ENCODE results near the gene FIBCD1.
"Not testable (repeated sequence)": the region's sequence is repeated elsewhere in the genome, so short reads cannot be mapped to it uniquely, and the experiment has no call there.

Gene FIBCD1

DNA sequence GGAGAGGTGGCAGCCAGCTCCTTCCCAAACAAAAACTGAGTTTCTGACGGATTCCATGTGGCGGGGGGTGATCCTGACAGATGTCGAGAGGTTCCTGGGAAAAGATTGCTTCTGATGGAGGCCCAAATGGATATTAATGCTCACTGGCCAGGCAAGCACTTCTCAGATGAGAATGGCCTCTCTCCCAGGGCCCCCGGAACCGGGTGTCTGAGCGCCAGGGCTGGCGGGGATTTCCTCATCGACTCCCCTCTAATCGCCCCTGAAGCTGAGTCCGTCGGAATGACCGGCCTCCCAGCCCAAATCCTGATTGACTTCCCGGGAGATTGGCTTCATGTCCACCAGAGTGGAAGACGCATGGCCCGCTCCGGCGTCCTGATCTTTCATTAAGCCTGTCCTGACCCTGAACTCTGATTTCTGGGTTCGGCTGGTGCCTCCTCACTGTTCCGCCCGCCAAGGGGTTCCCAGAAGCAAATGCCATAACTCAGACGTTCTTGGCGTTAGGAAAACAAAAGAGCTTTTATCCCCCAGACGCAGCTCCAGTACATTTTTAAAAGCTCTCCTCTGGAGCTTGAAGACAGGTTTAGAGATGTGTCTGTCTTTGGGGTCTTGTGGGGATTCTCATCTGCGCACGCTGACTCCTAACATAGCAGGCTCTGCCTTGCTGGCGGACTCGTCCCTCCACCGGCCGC is 17.6 kb downstream of the FIBCD1 start:
- no peak for DNase-seq

DNA sequence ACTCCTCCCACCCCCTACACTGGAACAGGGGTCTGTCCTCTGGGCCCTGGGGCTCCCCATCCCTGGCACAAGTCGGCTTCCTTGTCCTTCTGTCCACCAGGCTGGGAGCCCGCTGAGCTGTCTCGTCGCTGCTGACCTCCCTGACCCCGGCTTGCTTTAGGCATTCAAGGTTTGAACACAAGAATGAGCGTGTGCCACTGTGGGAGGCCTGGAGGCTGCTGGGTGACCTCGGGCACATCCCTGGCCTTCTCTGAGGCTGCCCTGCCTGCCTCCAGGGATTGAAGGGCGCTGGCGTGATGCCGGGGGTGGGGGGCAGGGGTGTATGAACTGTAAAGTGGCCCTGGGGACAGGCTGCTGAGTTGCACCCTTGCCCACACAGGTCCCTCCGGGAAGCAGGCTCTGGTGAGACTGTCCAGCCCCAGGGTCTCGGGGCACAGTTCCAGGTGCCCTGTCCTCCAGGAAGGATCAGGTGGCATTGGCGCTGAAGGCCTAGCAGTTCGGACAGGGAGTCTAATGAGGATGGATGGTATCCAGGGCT is 18.2 kb downstream of the FIBCD1 start:
- DNase-seq, result no peak

DNA sequence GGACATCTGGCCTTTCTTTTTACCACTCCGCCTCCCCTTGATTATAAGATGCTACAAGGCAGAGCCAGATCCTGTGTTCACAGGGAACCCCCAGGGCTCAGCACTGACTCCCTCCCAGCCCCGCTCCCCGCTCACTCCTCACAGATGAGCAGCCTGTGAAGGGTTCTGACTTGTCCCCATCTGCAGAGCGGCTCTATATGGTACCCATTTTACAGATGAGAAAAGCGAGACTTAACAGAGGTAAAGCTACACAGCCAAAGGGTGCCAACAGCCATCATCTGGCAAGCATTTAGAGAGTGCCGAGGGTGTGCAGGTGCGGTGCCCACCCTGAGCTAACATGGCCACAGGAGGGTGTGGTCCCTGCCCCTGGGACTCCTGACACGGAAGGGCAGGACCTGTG is 18.8 kb downstream of the FIBCD1 start:
- no peak for DNase-seq

DNA sequence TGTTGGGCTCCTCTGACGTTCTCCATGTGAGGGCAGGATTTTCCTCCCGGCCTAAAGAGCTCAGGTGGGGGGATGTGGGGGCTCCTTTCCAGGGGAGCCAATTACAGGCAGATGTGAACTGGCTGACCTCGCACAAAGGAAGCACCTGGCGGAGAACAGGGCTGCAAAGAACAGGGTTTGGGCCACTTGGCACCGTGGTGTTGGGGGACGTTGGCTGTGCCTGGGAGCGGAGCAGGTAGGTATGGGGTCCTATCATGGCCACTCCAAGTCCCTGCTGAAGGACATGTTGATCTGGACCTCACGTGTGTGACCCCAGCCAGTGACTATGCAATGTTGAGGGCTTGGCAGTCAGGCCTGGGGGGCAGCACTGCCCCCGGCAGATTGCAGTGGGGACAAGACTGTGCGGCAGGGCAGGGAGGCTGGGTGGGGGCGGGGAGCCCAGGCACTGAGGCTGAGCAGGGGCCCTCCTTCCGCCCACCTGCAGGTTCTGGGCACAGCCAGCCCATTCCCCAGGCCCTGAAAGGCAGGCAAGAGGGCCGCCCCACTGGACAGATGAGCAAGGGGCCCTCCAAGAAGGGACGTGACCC is 19.4 kb downstream of the FIBCD1 start:
- DNase-seq, result no peak

DNA sequence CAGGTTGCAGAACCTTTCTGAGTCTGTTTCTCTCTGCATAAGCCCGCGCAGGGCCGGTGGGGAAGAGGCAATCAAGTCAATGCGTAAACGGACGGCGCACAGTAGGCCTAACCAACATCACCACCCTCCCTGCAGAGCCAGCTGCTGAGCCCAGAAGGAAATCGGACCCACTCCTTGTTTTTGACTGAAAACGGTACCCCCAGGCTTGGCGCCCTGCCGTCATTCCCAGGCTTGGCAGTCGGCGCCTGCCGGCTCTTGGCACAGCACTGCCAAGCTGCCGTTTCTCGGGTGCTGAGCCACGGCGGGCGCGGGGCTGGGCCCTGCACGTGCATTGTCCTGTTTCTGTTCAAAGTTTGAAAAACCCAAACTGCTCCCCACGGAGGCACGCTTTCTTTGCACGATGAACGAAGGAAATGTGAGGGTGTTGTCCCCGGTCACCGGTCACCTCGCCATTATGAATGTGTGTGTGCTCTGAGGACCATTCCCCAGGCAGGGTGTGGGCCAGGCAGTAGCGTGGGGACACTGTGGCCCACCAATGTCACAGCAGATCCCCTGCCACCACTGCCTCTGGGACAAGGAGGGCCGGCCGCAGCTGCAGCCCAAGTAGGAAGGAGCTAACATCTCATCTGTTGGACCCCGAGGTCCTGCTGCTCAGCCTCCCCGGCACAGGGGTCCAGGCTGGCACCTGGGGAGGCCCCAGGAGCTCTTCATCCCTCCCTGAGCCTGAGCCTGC is 20.1 kb downstream of the FIBCD1 start:
- DNase-seq, result no peak

DNA sequence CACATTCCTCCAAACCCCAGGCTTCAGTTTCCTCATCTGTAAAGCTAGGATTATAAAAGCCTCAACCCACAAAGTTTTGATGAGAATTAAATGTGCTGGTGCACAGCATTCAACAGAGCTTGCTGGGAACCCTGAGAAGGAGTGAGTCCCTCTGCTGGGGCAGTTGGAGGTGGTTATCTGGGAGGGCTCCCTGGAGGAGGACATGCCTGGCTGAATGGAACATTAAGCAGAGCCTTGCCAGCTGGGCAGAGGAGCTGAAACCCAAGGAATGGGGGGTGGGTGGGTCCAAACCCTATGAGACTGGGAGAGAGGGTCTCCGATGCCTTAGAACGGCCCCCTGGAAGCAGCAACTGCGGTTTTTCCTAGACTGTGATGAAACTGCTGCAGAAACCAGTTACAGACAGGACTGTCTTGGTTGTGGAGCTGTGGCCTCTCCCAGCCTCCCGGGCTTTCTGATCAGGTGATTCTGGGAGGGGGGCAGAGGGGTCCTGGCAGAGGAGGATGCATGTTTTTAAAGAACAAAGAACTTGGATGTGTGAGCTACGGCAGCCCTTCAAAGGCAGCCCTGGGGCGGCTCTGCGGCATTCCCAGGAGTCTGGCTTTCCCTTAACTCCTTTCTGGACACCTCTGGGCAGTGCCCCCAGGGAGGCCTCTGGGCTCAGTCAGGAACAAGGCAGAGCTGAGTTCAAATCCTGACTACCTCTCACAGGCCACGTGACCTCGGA is 20.8 kb downstream of the FIBCD1 start:
- no peak for DNase-seq

DNA sequence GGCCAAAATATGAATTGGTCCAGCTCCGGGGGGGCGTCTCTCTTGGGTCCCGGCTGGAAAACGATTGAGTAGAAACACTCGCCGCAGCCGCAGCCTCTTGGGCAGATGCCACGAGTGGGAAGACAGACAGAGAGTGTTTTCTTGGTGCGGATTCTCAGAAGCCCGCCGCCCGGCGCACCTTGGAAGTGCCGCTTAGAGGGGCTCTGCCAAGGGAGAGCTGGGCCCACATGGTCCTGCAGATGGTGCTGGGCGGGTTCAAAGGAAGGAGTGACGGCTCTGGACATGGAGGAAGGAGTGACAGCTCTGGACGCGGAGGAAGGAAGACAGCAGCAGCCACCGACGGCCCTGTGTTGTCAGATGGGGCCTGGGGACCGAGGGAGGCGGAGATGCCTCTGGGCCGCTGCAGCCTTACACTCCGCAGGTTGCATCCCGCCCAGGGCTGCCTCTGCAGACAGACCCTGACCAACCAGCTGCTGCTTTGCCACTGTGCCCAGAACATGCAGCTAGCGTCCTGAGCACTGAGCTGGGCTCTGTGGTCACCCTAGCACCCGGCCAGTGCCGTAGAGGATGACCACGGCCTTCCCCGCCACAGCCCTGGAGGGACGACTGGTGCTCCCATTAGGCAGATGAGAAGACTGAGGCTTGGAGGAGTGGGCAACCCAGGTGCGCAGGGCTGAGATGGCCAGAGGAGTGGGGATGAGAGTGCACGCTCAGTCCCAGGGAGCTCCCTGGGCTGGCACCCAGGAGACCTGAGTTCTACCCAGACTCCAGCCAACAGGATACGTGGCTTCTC is 21.7 kb downstream of the FIBCD1 start:
- DNase-seq, result no peak

DNA sequence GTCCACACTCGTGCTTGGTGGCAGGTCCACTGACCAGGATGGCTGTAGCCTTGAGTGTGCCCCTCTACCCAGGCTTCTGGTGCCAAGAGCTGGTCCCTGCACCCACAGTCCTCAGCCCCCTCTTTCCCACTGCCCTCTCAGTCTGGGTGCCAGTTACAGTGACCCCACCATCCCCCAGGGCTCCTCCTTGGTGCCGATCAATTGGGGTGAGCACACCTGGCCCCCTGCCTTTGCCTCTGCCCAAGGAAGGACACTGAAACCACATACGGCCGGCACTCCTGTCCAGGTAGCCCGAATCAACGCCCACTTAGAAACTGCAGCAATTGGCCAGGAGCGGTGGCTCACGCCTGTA is 24.0 kb downstream of the FIBCD1 start:
- DNase-seq, result no peak

DNA sequence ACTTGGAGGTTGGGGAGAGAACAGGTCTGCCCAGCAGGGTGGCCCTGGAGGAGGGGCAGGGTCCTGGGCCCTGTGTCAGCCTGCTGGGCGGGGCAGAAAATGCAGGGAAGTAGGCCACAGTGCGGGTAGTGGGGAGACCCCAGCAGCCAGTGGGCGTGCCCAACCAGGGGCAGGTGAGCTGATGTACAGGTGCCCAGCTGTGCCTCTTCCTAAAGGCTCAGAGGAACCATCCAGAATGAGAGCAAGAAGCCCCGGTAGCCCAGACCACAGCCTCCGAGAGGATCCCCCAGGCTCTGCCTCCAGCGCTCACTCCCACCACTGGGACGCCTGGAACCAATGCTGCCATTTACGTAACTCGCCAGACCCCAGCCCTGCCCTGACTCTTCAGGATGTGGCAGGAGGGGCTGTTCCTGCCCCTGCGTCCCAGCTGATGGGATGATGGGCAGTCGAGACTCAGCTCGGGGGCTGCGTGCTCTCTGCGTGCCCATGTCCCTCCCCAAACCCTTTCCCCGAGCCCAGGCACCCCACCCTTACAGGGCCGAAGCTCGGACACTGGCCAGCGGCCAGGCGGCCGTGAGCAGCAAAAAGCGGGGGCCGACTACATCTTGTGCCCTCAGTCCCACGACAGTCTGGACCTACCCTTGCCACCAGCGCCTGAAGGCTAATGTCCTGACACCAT is 24.5 kb downstream of the FIBCD1 start:
- no peak for DNase-seq

DNA sequence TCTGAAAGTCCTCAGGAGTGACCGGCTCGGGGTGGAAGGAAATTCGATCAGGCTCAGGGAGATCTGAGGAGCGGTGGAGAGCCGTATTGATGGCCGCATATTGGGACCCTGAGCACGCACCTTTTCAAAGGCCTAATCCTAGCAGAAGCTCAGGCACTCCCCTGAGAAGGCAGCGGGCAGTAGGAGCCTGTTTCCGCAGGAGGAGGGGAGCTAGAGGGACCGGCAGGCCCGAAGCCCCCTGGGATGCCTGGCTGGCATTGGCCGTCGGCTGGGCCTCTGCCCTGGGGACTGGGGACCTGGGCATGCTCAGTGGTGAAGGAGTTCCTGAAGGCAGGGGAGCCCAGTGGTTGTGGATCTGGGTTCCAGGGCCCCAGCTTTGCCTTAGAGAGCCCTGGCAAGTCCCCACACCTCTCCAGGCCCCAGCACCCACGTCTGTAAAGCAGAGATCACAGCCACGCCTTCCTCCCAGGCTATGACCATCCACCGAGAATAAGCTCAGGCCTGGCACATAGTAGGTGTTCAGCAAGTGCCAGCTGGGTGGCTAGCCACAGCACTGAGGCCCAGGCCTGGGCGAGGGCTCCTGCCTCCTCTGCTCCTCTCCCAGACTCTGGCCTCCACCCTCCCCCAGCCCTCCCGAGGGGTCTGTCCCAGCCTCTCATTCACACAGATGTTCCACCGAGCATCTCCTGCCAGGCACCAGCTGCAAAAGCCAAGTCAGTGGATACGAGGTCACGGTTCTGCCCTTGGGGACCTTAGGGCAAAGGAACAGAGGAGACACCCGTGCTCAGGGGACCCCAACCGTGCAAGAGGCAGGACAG is 25.2 kb downstream of the FIBCD1 start:
- DNase-seq, result no peak

DNA sequence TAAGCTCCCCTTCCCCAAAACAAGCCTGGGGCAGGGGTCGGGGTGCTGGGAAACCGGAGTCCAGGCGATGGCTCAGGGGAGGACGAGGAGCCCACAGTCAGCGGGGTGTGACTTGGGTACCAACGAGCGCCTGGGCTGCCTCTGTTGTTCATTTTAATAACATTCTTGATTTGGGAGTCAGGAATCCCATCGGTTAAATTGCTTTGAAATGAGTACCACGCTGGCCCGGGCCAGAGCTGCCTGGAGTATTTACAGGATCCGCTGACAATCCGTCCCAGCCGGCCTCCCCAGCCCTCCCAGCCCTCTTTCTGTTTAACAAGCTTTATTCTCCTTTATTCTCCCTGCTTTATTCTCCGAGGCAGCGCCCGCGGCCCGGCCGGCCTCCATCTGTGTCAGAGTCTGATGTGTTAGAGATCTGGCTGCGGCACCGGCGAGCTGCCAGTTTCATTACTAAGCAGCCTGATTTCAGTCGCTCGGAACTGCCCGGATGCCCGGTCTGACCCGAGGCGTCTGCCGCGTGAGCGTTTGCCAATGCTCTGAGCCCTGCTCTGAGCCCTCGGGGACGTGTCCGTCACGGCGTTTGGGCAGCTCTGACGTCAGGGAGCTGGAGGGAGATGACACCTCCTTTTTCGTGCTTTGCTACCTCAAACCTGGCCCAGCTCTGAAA is 26.0 kb downstream of the FIBCD1 start:
- no peak for DNase-seq

DNA sequence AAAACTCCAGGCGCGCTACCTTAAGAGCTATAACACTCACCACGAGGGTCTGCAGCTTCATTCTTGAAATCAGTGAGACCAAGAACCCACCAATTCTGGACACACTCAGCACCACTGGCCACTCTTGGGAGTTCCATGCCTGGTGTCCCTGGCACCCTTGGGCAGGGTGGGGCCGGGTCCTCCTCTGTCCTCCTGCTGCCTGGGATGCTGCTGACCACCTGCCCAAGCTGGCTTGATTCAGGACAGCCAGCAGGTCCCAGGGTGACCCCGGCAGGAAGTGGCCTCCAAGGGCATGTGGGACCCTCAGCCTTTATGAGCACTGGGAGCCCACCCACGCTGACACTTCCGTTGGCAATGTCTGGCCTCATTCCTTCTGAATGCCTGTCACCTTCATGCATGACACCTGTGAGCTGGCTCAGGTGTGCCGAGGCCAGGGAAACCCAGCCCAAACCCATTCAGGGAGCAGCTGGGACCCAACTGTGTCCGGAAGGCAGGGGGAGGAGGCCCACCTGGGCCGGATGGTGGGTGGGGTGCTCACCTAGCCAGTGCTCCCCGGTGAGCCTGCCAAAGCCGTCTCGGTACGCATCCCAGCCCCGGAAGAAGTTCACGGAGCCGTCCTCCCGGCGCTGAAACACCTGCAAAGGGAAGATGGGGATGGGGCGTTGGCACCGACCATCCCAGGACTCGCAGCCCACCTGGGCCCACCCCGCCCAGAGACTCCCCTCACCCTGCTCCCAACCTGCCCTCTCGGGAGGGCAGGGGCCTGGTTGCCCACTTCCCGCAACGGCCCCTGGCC is 27.6 kb downstream of the FIBCD1 start:
- no peak for DNase-seq

DNA sequence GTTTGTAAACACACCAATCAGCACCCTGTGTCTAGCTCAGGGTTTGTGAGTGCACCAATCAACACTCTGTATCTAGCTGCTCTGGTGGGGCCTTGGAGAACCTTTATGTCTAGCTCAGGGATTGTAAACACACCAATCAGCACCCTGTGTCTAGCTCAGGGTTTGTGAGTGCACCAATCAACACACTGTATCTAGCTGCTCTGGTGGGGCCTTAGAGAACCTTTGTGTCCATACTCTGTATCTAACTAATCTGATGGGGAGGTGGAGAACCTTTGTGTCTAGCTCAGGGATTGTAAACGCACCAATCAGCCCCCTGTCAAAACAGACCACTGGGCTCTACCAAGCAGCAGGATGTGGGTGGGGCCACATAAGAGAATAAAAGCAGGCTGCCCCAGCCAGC is 28.4 kb downstream of the FIBCD1 start:
- DNase-seq, result not testable (repeated sequence)

DNA sequence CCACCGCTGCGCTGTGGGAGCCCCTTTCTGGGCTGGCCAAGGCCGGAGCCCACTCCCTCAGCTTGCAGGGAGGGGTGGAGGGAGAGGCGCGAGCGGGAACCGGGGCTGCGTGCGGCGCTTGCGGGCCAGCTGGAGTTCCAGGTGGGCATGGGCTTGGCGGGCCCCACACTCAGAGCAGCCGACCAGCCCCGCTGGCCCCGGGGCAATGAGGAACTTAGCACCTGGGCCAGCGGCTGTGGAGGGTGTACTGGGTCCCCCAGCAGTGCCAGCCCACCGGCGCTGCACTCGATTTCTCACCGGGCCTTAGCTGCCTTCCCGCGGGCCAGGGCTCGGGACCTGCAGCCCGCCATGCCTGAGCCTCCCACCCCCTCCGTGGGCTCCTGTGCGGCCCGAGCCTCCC is 29.0 kb downstream of the FIBCD1 start:
- DNase-seq, result not testable (repeated sequence)

DNA sequence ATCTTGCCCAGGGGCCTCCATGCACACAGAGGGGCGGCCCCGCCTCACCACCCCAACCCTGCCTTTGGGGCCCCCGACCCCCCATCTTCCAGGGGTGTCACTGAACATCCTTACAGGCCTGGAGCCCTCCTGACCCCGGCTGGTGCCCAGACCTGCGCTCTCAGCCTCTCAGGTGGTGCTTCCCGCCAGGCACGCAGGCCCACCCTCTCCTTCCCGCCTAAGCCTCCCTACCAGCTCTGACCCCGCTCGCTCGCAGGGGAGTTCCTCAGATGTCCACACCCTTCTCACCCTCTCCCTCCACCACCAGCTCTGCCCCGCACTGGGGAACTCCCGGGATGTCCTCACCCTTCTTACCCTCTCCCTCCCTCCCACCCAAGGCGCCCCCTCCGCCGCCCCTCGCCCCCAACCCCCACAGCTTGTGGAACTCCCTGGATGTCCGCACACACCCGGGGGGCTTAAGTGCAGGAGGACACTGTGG is 30.1 kb downstream of the FIBCD1 start:
- no peak for DNase-seq

DNA sequence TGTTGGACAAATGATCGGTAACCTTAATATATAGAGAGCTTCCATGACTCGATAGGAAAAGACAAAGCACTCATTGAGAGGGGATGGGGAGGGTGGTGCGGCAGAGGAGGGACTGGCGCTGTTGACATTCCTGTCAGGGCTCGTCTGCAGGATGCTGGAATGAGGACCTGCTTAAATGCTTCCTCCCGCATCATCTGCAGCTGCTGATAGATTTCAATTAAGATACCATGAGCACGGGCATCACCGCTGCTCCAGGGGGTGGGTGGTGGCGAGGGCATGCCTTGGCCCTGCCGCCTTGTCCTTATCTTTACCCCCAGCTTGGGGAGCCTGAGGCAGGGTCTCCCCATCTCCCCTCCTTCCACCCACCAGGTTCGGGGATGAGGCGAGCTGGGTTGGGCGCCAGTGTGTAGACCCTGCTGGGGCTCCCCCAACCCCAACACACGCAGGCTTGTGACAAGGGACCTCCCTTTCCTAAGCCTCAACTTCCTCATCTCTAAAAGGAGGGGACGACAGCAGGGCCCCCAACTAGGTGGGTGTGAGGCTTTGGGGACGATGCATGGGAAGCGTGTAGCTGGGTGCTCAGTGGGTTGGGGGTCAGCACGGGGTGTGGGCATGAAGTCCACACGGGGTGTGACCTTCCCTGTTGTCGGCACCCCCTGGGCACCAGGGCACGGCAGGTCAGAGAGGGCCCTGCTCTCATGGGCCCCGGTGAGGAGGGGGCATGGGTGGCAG is 30.7 kb downstream of the FIBCD1 start:
- no peak for DNase-seq

DNA sequence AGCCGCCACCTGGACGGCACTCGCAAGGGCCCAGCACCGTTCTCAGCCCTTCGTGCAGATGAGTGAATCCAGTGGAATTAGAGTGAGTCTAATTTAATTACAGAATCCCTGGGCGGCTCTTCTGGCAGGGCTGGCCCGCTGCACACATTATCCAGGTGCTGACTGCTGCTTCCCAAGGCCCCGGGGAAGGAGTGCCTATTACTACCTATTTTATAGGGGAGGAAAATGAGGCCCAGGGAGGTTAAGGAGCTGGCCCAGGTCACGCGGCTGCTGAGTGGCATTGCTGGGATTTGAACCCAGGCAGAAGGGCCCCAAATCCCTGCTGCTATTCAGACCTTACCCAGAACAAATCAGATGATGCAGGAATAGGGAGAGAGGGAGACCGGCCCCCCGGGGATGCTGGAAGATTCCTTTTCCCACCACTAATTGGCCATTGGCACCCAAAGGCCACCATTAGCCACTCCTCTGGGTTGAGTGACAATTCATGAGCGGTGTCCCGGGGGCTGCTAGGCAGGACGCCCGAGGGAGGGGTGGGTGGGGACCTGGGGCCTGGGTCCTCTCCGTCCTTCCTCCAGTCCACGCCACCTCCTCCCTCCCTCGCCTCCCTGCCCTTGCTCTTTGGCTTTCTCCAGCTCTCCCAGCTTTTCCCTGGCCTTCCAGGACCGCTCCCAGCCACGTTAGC is 32.2 kb downstream of the FIBCD1 start:
- no peak for DNase-seq

Measured in activated T-cell treated with anti-CD3 and anti-CD28 coated beads for 4 hours (primary cell).